Endothelial cell (in vitro differentiated cells): Measurements from ENCODE around the gene NEURL1B. TPM values are rescaled to one million over a fixed set of nuclear protein-coding genes. Genes with fewer than 3 reads are reported as not detected.

Source experiments
- DNase-seq: peaks from one replicate; pipeline ENCODE4 v3.0.0; 2021; ENCODE audit warnings: low spot score
- H3K27ac Mint-ChIP-seq: one replicate; pipeline ENCODE4 v1.8.0; 2021; ENCODE audit warnings: mixed read lengths, inconsistent platforms; ENCODE audit not compliant: unreplicated experiment
- H3K27me3 Mint-ChIP-seq: one replicate; pipeline ENCODE4 v1.8.0; 2021; ENCODE audit warnings: mild to moderate bottlenecking, moderate library complexity, mixed read lengths, inconsistent platforms; ENCODE audit not compliant: unreplicated experiment
- H3K36me3 Mint-ChIP-seq: one replicate; pipeline ENCODE4 v1.8.0; 2021; ENCODE audit warnings: mild to moderate bottlenecking, low read depth, mixed read lengths, inconsistent platforms; ENCODE audit not compliant: unreplicated experiment
- H3K4me1 Mint-ChIP-seq: one replicate; pipeline ENCODE4 v1.8.0; 2021; ENCODE audit warnings: mild to moderate bottlenecking, mixed read lengths, inconsistent platforms; ENCODE audit not compliant: unreplicated experiment
- H3K4me3 Mint-ChIP-seq: one replicate; pipeline ENCODE4 v1.8.0; 2021; ENCODE audit warnings: mild to moderate bottlenecking, mixed read lengths, inconsistent platforms; ENCODE audit not compliant: unreplicated experiment
- H3K9me3 Mint-ChIP-seq: one replicate; pipeline ENCODE4 v1.8.0; 2021; ENCODE audit warnings: mixed read lengths, inconsistent platforms; ENCODE audit not compliant: unreplicated experiment
- CTCF ChIP-seq: fragments of 200-600 bp; sonication (generic); IDR thresholded peaks from one replicate; pipeline ENCODE4 v1.5.0; 2021; ENCODE audit warnings: antibody characterized with exemption; ENCODE audit not compliant: unreplicated experiment
- total RNA-seq: library from RNA; stranded (reverse); fragmentation: NEBNext Ultra II Directional; extraction: Animal tissue kit (Norgen Biotek cat#: 25700); gene quantifications from one replicate; pipeline ENCODE4 v1.2.1, GENCODE V29; 2021; ENCODE audit not compliant: unreplicated experiment

Gene NEURL1B
- total RNA-seq, 1 donor from 2014 or later = 0.13 TPM

- Mint-ChIP-seq H3K9me3 (peaks cover 4% of the 10 kb centered on the region), H3K27ac (no peak overlapping the region), H3K36me3 (peaks cover 5% of the 10 kb centered on the region), H3K27me3 (no peaks in the 10 kb centered on the region), H3K4me1 (peaks cover 4% of the 10 kb centered on the region), H3K4me3 (no peak overlapping the region)
- DNase-seq = no peak
- TF ChIP-seq CTCF = no peak
These were observed 18.5 kb downstream of the NEURL1B start for GRCh38 chr5:172659570-172659908.

GRCh38 chr5:172659909-172660628, 19.0 kb downstream of the NEURL1B start:
- no peak for TF ChIP-seq CTCF
- H3K36me3 Mint-ChIP-seq = peaks cover 5% of the 10 kb centered on the region
- H3K27me3 Mint-ChIP-seq = no peaks in the 10 kb centered on the region
- H3K4me1 Mint-ChIP-seq = peaks cover 4% of the 10 kb centered on the region
- H3K4me3 Mint-ChIP-seq = no peak overlapping the region
- no peak for DNase-seq
- peaks cover 4% of the 10 kb centered on the region for H3K9me3 Mint-ChIP-seq
- no peak overlapping the region for H3K27ac Mint-ChIP-seq

GRCh38 chr5:172660974-172661373, 19.9 kb downstream of the NEURL1B start:
- Mint-ChIP-seq H3K9me3 (peaks cover 2% of the 10 kb centered on the region), H3K27me3 (no peaks in the 10 kb centered on the region), H3K27ac (no peak overlapping the region), H3K4me1 (peaks cover 4% of the 10 kb centered on the region), H3K36me3 (peaks cover 2% of the 10 kb centered on the region), H3K4me3 (no peak overlapping the region)
- no peak for DNase-seq
- TF ChIP-seq CTCF = no peak

GRCh38 chr5:172661526-172661925, 20.5 kb downstream of the NEURL1B start:
- no peaks in the 10 kb centered on the region for H3K9me3 Mint-ChIP-seq
- H3K27me3 Mint-ChIP-seq = no peaks in the 10 kb centered on the region
- no peak overlapping the region for H3K27ac Mint-ChIP-seq
- H3K36me3 Mint-ChIP-seq = no peaks in the 10 kb centered on the region
- H3K4me1 Mint-ChIP-seq = peaks cover 4% of the 10 kb centered on the region
- no peak overlapping the region for H3K4me3 Mint-ChIP-seq
- no peak for TF ChIP-seq CTCF
- peak; percentile 42 for DNase-seq

- TF ChIP-seq CTCF = no peak
- Mint-ChIP-seq H3K4me3 (no peak overlapping the region), H3K27me3 (no peaks in the 10 kb centered on the region), H3K9me3 (no peaks in the 10 kb centered on the region), H3K4me1 (peaks cover 4% of the 10 kb centered on the region), H3K27ac (no peak overlapping the region), H3K36me3 (no peaks in the 10 kb centered on the region)
- DNase-seq = no peak
These were observed 21.5 kb downstream of the NEURL1B start for GRCh38 chr5:172662596-172662995.
